WTC11 (cell line): ENCODE measurements around the gene STEAP1B. TPM values are rescaled to one million over a fixed set of nuclear protein-coding genes. Genes with fewer than 3 reads are reported as not detected.

Experiments used
- ATAC-seq: fragments of 200-7000 bp; cut with Tn5 transposase; 2 replicates; pipeline ENCODE4 v1.10.0; 2021; ENCODE audit warnings: mild to moderate bottlenecking, moderate library complexity
- CTCF ChIA-PET: fragments of 300-600 bp; sonication (Branson Sonifier 250); formaldehyde crosslinking; loops from one replicate; lab custom pipeline; 2021; ENCODE audit warnings: antibody characterized with exemption; lab: Charles Lee
- POLR2A ChIA-PET: fragments of 350-600 bp; sonication (Branson Sonifier 250); formaldehyde crosslinking; loops from one replicate; lab custom pipeline; 2021; ENCODE audit warnings: antibody characterized with exemption; lab: Charles Lee
- DNase-seq: peaks from one replicate; pipeline ENCODE4 v3.0.0; 2021; ENCODE audit warnings: low spot score
- H3K27ac Mint-ChIP-seq: 2 replicates; pipeline ENCODE4 v1.8.0; 2021; ENCODE audit warnings: mixed read lengths
- H3K27me3 Mint-ChIP-seq: 2 replicates; pipeline ENCODE4 v1.8.0; 2021; ENCODE audit warnings: low read depth, mild to moderate bottlenecking, moderate library complexity, mixed read lengths
- H3K36me3 Mint-ChIP-seq: 2 replicates; pipeline ENCODE4 v1.8.0; 2021; ENCODE audit warnings: mixed read lengths
- H3K4me1 Mint-ChIP-seq: 2 replicates; pipeline ENCODE4 v1.8.0; 2022; ENCODE audit warnings: mixed read lengths
- H3K4me3 Mint-ChIP-seq: 2 replicates; pipeline ENCODE4 v1.8.0; 2021; ENCODE audit warnings: mild to moderate bottlenecking, moderate library complexity, mixed read lengths
- H3K9me3 Mint-ChIP-seq: 2 replicates; pipeline ENCODE4 v1.8.0; 2021; ENCODE audit warnings: mixed read lengths
- AFF4 ChIP-seq: sonication (generic); formaldehyde crosslinking; IDR thresholded peaks from 2 replicates; pipeline ENCODE4 v1.8.1; 2023; ENCODE audit warnings: mild to moderate bottlenecking, missing genetic modification reagents, borderline replicate concordance
- ATF1 ChIP-seq: sonication (generic); formaldehyde crosslinking; IDR thresholded peaks from 2 replicates; pipeline ENCODE4 v1.8.1; 2023; ENCODE audit warnings: mild to moderate bottlenecking, moderate library complexity, missing genetic modification reagents
- ATF2 ChIP-seq: sonication (generic); formaldehyde crosslinking; IDR thresholded peaks from 2 replicates; pipeline ENCODE4 v1.8.1; 2022; ENCODE audit warnings: low read depth, missing genetic modification reagents, borderline replicate concordance
- ETV6 ChIP-seq: sonication (generic); formaldehyde crosslinking; IDR thresholded peaks from 2 replicates; pipeline ENCODE4 v1.8.1; 2022; ENCODE audit warnings: mild to moderate bottlenecking, missing genetic modification reagents
- FOXP1 ChIP-seq: sonication (generic); formaldehyde crosslinking; IDR thresholded peaks from 2 replicates; pipeline ENCODE4 v1.8.0; 2022; ENCODE audit warnings: missing genetic modification reagents, mild to moderate bottlenecking, moderate library complexity, borderline replicate concordance
- FOXP4 ChIP-seq: sonication (generic); formaldehyde crosslinking; IDR thresholded peaks from 2 replicates; pipeline ENCODE4 v1.8.0; 2022; ENCODE audit warnings: mild to moderate bottlenecking, missing genetic modification reagents
- GRHL2 ChIP-seq: fragments of 250-450 bp; sonication (Bioruptor Pico); IDR thresholded peaks from 2 replicates; pipeline ENCODE4 v1.8.0; 2022; ENCODE audit warnings: mild to moderate bottlenecking, moderate library complexity; ENCODE audit not compliant: insufficient replicate concordance, severe bottlenecking
- KAT7 ChIP-seq: sonication (generic); formaldehyde crosslinking; IDR thresholded peaks from 2 replicates; pipeline ENCODE4 v1.8.1; 2023; ENCODE audit warnings: missing genetic modification reagents, mild to moderate bottlenecking, borderline replicate concordance
- NR1H2 ChIP-seq: sonication (generic); formaldehyde crosslinking; IDR thresholded peaks from 2 replicates; pipeline ENCODE4 v1.9.0; 2021; ENCODE audit warnings: mild to moderate bottlenecking, moderate library complexity, missing genetic modification reagents
- NR3C1 ChIP-seq: sonication (generic); formaldehyde crosslinking; conservative IDR thresholded peaks from 2 replicates; pipeline ENCODE4 v1.8.1; 2023; ENCODE audit warnings: low read depth, mild to moderate bottlenecking, missing genetic modification reagents
- PRRX2 ChIP-seq: fragments of 250-450 bp; sonication (Bioruptor Pico); IDR thresholded peaks from 2 replicates; pipeline ENCODE4 v1.8.0; 2021; ENCODE audit warnings: mild to moderate bottlenecking
- RELA ChIP-seq: sonication (generic); formaldehyde crosslinking; IDR thresholded peaks from 2 replicates; pipeline ENCODE4 v1.8.1; 2022; ENCODE audit warnings: missing genetic modification reagents, mild to moderate bottlenecking, borderline replicate concordance
- TCF7 ChIP-seq: sonication (generic); formaldehyde crosslinking; IDR thresholded peaks from 2 replicates; pipeline ENCODE4 v1.8.0; 2022; ENCODE audit warnings: mild to moderate bottlenecking, low read depth, missing genetic modification reagents, moderate library complexity
- TP53 ChIP-seq: sonication (generic); formaldehyde crosslinking; IDR thresholded peaks from 2 replicates; pipeline ENCODE4 v1.8.1; 2023; ENCODE audit warnings: mild to moderate bottlenecking, missing genetic modification reagents
- ZNF232 ChIP-seq: sonication (generic); formaldehyde crosslinking; IDR thresholded peaks from 2 replicates; pipeline ENCODE4 v1.8.0; 2022; ENCODE audit warnings: mild to moderate bottlenecking, missing genetic modification reagents
- ZNF396 ChIP-seq: fragments of 250-450 bp; sonication (Bioruptor Pico); IDR thresholded peaks from 2 replicates; pipeline ENCODE4 v1.8.0; 2021; ENCODE audit warnings: mild to moderate bottlenecking, moderate library complexity, borderline replicate concordance
- ZNF512 ChIP-seq: sonication (generic); formaldehyde crosslinking; IDR thresholded peaks from 2 replicates; pipeline ENCODE4 v1.8.1; 2022; ENCODE audit warnings: missing genetic modification reagents, borderline replicate concordance
- total RNA-seq: library from RNA; stranded (reverse); gene quantifications from 3 replicates; pipeline ENCODE4 v1.2.3, GENCODE V29; 2021
- TF ChIP-seq, protein P1 (sequence below): fragments of 250-450 bp; sonication (Bioruptor Pico); IDR thresholded peaks from 2 replicates; pipeline ENCODE4 v2.1.2; 2022; ENCODE audit warnings: mild to moderate bottlenecking, moderate library complexity
- TF ChIP-seq, protein P2 (sequence below): sonication (generic); formaldehyde crosslinking; IDR thresholded peaks from 2 replicates; pipeline ENCODE4 v1.8.1; 2023; ENCODE audit warnings: mild to moderate bottlenecking, missing genetic modification reagents

Gene STEAP1B
- total RNA-seq, 1 experiment from 2014 or later = 5.5 TPM

DNA sequence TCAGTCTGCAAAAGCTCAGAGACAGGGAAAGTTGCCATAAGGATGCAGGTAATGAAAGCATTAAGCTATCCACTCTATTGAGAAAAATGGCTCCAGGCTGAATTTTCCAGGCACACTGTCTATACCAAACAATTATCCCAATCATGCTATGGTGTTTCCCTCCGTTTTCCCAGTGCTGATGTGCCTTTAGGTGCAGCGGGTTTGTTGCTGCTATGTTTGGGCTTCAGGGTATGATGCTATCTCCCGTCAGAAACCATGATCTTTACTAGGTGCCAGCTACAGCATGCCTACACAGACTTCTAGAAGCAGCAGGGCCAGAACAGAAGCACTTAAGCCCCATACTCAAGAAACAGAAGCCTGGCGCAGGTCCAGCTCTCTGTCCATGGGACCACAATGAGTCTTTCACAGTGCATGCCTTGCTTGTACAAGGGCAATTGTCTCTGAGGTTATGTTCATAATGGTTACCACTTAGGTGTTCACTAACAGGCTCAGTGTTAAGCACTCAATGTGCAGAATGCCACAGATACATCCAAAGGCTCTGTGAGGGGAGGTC, 19.4 kb downstream of the STEAP1B start:
- H3K4me3 Mint-ChIP-seq = no peak overlapping the region
- TF ChIP-seq TP53 (CRISPR knock-in tag) (no peak), ATF1 (CRISPR knock-in tag) (no peak), GRHL2 (CRISPR knock-in tag) (no peak), PRRX2 (CRISPR knock-in tag) (no peak), ZNF512 (CRISPR knock-in tag) (no peak), ZNF232 (CRISPR knock-in tag) (no peak), AFF4 (CRISPR knock-in tag) (no peak), RELA (CRISPR knock-in tag) (no peak), FOXP4 (CRISPR knock-in tag) (no peak), ZNF396 (CRISPR knock-in tag) (no peak), TCF7 (CRISPR knock-in tag) (no peak), KAT7 (CRISPR knock-in tag) (no peak), NR1H2 (no peak), ATF2 (CRISPR knock-in tag) (no peak), NR3C1 (CRISPR knock-in tag) (no peak), FOXP1 (CRISPR knock-in tag) (no peak), ETV6 (CRISPR knock-in tag) (no peak)
- TF ChIP-seq, protein P1, sequence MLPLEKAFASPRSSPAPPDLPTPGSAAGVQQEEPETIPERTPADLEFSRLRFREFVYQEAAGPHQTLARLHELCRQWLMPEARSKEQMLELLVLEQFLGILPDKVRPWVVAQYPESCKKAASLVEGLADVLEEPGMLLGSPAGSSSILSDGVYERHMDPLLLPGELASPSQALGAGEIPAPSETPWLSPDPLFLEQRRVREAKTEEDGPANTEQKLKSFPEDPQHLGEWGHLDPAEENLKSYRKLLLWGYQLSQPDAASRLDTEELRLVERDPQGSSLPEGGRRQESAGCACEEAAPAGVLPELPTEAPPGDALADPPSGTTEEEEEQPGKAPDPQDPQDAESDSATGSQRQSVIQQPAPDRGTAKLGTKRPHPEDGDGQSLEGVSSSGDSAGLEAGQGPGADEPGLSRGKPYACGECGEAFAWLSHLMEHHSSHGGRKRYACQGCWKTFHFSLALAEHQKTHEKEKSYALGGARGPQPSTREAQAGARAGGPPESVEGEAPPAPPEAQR (CRISPR knock-in tag) = no peak
- TF ChIP-seq, protein P2, sequence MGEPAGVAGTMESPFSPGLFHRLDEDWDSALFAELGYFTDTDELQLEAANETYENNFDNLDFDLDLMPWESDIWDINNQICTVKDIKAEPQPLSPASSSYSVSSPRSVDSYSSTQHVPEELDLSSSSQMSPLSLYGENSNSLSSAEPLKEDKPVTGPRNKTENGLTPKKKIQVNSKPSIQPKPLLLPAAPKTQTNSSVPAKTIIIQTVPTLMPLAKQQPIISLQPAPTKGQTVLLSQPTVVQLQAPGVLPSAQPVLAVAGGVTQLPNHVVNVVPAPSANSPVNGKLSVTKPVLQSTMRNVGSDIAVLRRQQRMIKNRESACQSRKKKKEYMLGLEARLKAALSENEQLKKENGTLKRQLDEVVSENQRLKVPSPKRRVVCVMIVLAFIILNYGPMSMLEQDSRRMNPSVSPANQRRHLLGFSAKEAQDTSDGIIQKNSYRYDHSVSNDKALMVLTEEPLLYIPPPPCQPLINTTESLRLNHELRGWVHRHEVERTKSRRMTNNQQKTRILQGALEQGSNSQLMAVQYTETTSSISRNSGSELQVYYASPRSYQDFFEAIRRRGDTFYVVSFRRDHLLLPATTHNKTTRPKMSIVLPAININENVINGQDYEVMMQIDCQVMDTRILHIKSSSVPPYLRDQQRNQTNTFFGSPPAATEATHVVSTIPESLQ (CRISPR knock-in tag) = no peak
- TF ChIP-seq, all 79 proteins: peak for 0
- Mint-ChIP-seq H3K27ac (no peak overlapping the region), H3K9me3 (no peaks in the 10 kb centered on the region), H3K27me3 (no peaks in the 10 kb centered on the region), H3K36me3 (no peaks in the 10 kb centered on the region), H3K4me1 (0 out of 2 replicates have a peak, but pooled peaks cover 6% of the 10 kb centered on the region)
- ChIA-PET POLR2A (interaction anchor here (0.6 to 0.7 kb wide), 2 partner anchors 9 to 28 kb away, joined by 4 to 7 read pairs; no protein-coding TSS in a partner anchor), CTCF (interaction anchor here (1.4 to 3.1 kb wide), 2 partner anchors 368 to 371 kb away, joined by 4 to 8 read pairs; no protein-coding TSS in a partner anchor)
- ATAC-seq = no peak
- DNase-seq = no peak
